Measurements from ENCODE around the gene ADGRV1.
"Not testable (repeated sequence)": the region's sequence is repeated elsewhere in the genome, so short reads cannot be mapped to it uniquely, and the experiment has no call there.

Gene ADGRV1

GRCh38 chr5:90830058-90830457 lies 271.5 kb downstream of the ADGRV1 start:
- Histone ChIP-seq H3K9me3 (ENCODE audit: control insufficient read depth, low read length) (no peaks in the 10 kb centered on the region), H3K27me3 (ENCODE audit: control insufficient read depth, insufficient read depth, low read length, poor library complexity, severe bottlenecking) (no peaks in the 10 kb centered on the region), H3K4me1 (ENCODE audit: control insufficient read depth, insufficient read depth, low read length) (no peaks in the 10 kb centered on the region), H3K4me3 (ENCODE audit: insufficient read depth, low read depth, low read length) (no peak overlapping the region), H3K36me3 (ENCODE audit: control insufficient read depth, insufficient read depth, low read length) (no peaks in the 10 kb centered on the region), H3K27ac (ENCODE audit: insufficient read depth, low read depth, low read length, poor library complexity, severe bottlenecking) (no peak overlapping the region)
- 80 to 93% methylated on average over 1 to 3 of the region's 3 CpGs for WGBS, 2 experiments

GRCh38 chr5:90833753-90834152 lies 275.2 kb downstream of the ADGRV1 start:
- no peak overlapping the region for H3K4me3 ChIP-seq (ENCODE audit: insufficient read depth, low read depth, low read length)
- H3K27me3 ChIP-seq (ENCODE audit: control insufficient read depth, insufficient read depth, low read length, poor library complexity, severe bottlenecking), result no peaks in the 10 kb centered on the region
- no peaks in the 10 kb centered on the region for H3K9me3 ChIP-seq (ENCODE audit: control insufficient read depth, low read length)
- H3K27ac ChIP-seq (ENCODE audit: insufficient read depth, low read depth, low read length, poor library complexity, severe bottlenecking), result no peak overlapping the region
- no peaks in the 10 kb centered on the region for H3K36me3 ChIP-seq (ENCODE audit: control insufficient read depth, insufficient read depth, low read length)
- WGBS, 2 experiments, result no CpG with 5 or more reads among the region's 2 CpGs
- no peaks in the 10 kb centered on the region for H3K4me1 ChIP-seq (ENCODE audit: control insufficient read depth, insufficient read depth, low read length)

- Histone ChIP-seq H3K27me3 (ENCODE audit: control insufficient read depth, insufficient read depth, low read length, poor library complexity, severe bottlenecking) (no peaks in the 10 kb centered on the region), H3K4me3 (ENCODE audit: insufficient read depth, low read depth, low read length) (no peak overlapping the region), H3K36me3 (ENCODE audit: control insufficient read depth, insufficient read depth, low read length) (no peaks in the 10 kb centered on the region), H3K9me3 (ENCODE audit: control insufficient read depth, low read length) (no peaks in the 10 kb centered on the region), H3K27ac (ENCODE audit: insufficient read depth, low read depth, low read length, poor library complexity, severe bottlenecking) (no peak overlapping the region), H3K4me1 (ENCODE audit: control insufficient read depth, insufficient read depth, low read length) (no peaks in the 10 kb centered on the region)
- 95 to 97% methylated on average over 3 of the region's 3 CpGs for WGBS, 2 experiments
Measured at GRCh38 chr5:90834711-90835110, 276.1 kb downstream of the ADGRV1 start.

GRCh38 chr5:90843443-90843842 lies 284.8 kb downstream of the ADGRV1 start:
- WGBS, 2 experiments, result 93 to 97% methylated on average over 4 to 5 of the region's 5 CpGs

GRCh38 chr5:90844931-90845330 lies 286.3 kb downstream of the ADGRV1 start:
- Histone ChIP-seq H3K27me3 (ENCODE audit: control insufficient read depth, insufficient read depth, low read length, poor library complexity, severe bottlenecking) (no peaks in the 10 kb centered on the region), H3K9me3 (ENCODE audit: control insufficient read depth, low read length) (no peaks in the 10 kb centered on the region), H3K4me3 (ENCODE audit: insufficient read depth, low read depth, low read length) (no peak overlapping the region), H3K36me3 (ENCODE audit: control insufficient read depth, insufficient read depth, low read length) (no peaks in the 10 kb centered on the region), H3K4me1 (ENCODE audit: control insufficient read depth, insufficient read depth, low read length) (no peaks in the 10 kb centered on the region), H3K27ac (ENCODE audit: insufficient read depth, low read depth, low read length, poor library complexity, severe bottlenecking) (no peak overlapping the region)
- WGBS, 2 experiments, result 94 to 95% methylated on average over 5 of the region's 5 CpGs

More at GRCh38 chr5:90843443-90843842, 284.8 kb downstream of the ADGRV1 start:
- Histone ChIP-seq H3K27me3 (ENCODE audit: control insufficient read depth, insufficient read depth, low read length, poor library complexity, severe bottlenecking) (no peaks in the 10 kb centered on the region), H3K4me3 (ENCODE audit: insufficient read depth, low read depth, low read length) (no peak overlapping the region), H3K36me3 (ENCODE audit: control insufficient read depth, insufficient read depth, low read length) (no peaks in the 10 kb centered on the region), H3K27ac (ENCODE audit: insufficient read depth, low read depth, low read length, poor library complexity, severe bottlenecking) (no peak overlapping the region), H3K9me3 (ENCODE audit: control insufficient read depth, low read length) (no peaks in the 10 kb centered on the region), H3K4me1 (ENCODE audit: control insufficient read depth, insufficient read depth, low read length) (no peaks in the 10 kb centered on the region)

GRCh38 chr5:90845723-90846554 lies 287.3 kb downstream of the ADGRV1 start:
- H3K27ac ChIP-seq (ENCODE audit: insufficient read depth, low read depth, low read length, poor library complexity, severe bottlenecking), result no peak overlapping the region
- H3K36me3 ChIP-seq (ENCODE audit: control insufficient read depth, insufficient read depth, low read length), result no peaks in the 10 kb centered on the region
- 90 to 97% methylated on average over 7 of the region's 7 CpGs for WGBS, 2 experiments
- H3K27me3 ChIP-seq (ENCODE audit: control insufficient read depth, insufficient read depth, low read length, poor library complexity, severe bottlenecking), result no peaks in the 10 kb centered on the region
- H3K4me1 ChIP-seq (ENCODE audit: control insufficient read depth, insufficient read depth, low read length), result no peaks in the 10 kb centered on the region
- H3K9me3 ChIP-seq (ENCODE audit: control insufficient read depth, low read length), result no peaks in the 10 kb centered on the region
- no peak overlapping the region for H3K4me3 ChIP-seq (ENCODE audit: insufficient read depth, low read depth, low read length)

GRCh38 chr5:90847606-90848005 lies 289.0 kb downstream of the ADGRV1 start:
- not testable (repeated sequence) for H3K9me3 ChIP-seq (ENCODE audit: control insufficient read depth, low read length)

GRCh38 chr5:90849939-90850338 lies 291.3 kb downstream of the ADGRV1 start:
- no peaks in the 10 kb centered on the region for H3K4me1 ChIP-seq (ENCODE audit: control insufficient read depth, insufficient read depth, low read length)
- H3K4me3 ChIP-seq (ENCODE audit: insufficient read depth, low read depth, low read length), result no peak overlapping the region
- H3K36me3 ChIP-seq (ENCODE audit: control insufficient read depth, insufficient read depth, low read length), result no peaks in the 10 kb centered on the region
- no peaks in the 10 kb centered on the region for H3K27me3 ChIP-seq (ENCODE audit: control insufficient read depth, insufficient read depth, low read length, poor library complexity, severe bottlenecking)
- H3K27ac ChIP-seq (ENCODE audit: insufficient read depth, low read depth, low read length, poor library complexity, severe bottlenecking), result no peak overlapping the region
- no peaks in the 10 kb centered on the region for H3K9me3 ChIP-seq (ENCODE audit: control insufficient read depth, low read length)

More at GRCh38 chr5:90847606-90848005, 289.0 kb downstream of the ADGRV1 start:
- not testable (repeated sequence) for H3K36me3 ChIP-seq (ENCODE audit: control insufficient read depth, insufficient read depth, low read length); H3K27me3 ChIP-seq (ENCODE audit: control insufficient read depth, insufficient read depth, low read length, poor library complexity, severe bottlenecking); H3K27ac ChIP-seq (ENCODE audit: insufficient read depth, low read depth, low read length, poor library complexity, severe bottlenecking); H3K4me1 ChIP-seq (ENCODE audit: control insufficient read depth, insufficient read depth, low read length); H3K4me3 ChIP-seq (ENCODE audit: insufficient read depth, low read depth, low read length)
- WGBS, 2 experiments, result 93 to 95% methylated on average over 24 of the region's 24 CpGs

GRCh38 chr5:90852531-90852930 lies 293.9 kb downstream of the ADGRV1 start:
- no peaks in the 10 kb centered on the region for H3K27me3 ChIP-seq (ENCODE audit: control insufficient read depth, insufficient read depth, low read length, poor library complexity, severe bottlenecking)
- H3K9me3 ChIP-seq (ENCODE audit: control insufficient read depth, low read length), result no peaks in the 10 kb centered on the region
- no peak overlapping the region for H3K27ac ChIP-seq (ENCODE audit: insufficient read depth, low read depth, low read length, poor library complexity, severe bottlenecking)
- H3K4me3 ChIP-seq (ENCODE audit: insufficient read depth, low read depth, low read length), result no peak overlapping the region
- no peaks in the 10 kb centered on the region for H3K36me3 ChIP-seq (ENCODE audit: control insufficient read depth, insufficient read depth, low read length)
- H3K4me1 ChIP-seq (ENCODE audit: control insufficient read depth, insufficient read depth, low read length), result no peaks in the 10 kb centered on the region

- H3K4me1 ChIP-seq (ENCODE audit: control insufficient read depth, insufficient read depth, low read length), result no peaks in the 10 kb centered on the region
- no peaks in the 10 kb centered on the region for H3K27me3 ChIP-seq (ENCODE audit: control insufficient read depth, insufficient read depth, low read length, poor library complexity, severe bottlenecking)
- WGBS, 2 experiments, result 94 to 97% methylated on average over 2 of the region's 2 CpGs
- H3K27ac ChIP-seq (ENCODE audit: insufficient read depth, low read depth, low read length, poor library complexity, severe bottlenecking), result no peak overlapping the region
- H3K4me3 ChIP-seq (ENCODE audit: insufficient read depth, low read depth, low read length), result no peak overlapping the region
- H3K36me3 ChIP-seq (ENCODE audit: control insufficient read depth, insufficient read depth, low read length), result no peaks in the 10 kb centered on the region
- H3K9me3 ChIP-seq (ENCODE audit: control insufficient read depth, low read length), result no peaks in the 10 kb centered on the region
Measured at GRCh38 chr5:90853750-90854149, 295.2 kb downstream of the ADGRV1 start.

Data from ectodermal cell (in vitro differentiated cells).